AG09309 (cell line): ENCODE results near the gene STUB1.
"Not testable (repeated sequence)": the region's sequence is repeated elsewhere in the genome, so short reads cannot be mapped to it uniquely, and the experiment has no call there.

Source experiments
- DNase-seq: peaks from one replicate; pipeline ENCODE4 v3.0.0-alpha.2; 2010; ENCODE audit warnings: low read depth
- H3K4me3 ChIP-seq: 2 replicates; pipeline ENCODE4 v1.5.1; 2011; ENCODE audit warnings: mild to moderate bottlenecking, low read depth, low read length, moderate library complexity; ENCODE audit not compliant: control insufficient read depth
- CTCF ChIP-seq: IDR thresholded peaks from 2 replicates; pipeline ENCODE4 v1.5.1; 2011; ENCODE audit warnings: mild to moderate bottlenecking, low read depth, low read length, inconsistent platforms; ENCODE audit not compliant: insufficient read depth, control insufficient read depth; ENCODE audit errors: missing control alignments

Gene STUB1

DNA sequence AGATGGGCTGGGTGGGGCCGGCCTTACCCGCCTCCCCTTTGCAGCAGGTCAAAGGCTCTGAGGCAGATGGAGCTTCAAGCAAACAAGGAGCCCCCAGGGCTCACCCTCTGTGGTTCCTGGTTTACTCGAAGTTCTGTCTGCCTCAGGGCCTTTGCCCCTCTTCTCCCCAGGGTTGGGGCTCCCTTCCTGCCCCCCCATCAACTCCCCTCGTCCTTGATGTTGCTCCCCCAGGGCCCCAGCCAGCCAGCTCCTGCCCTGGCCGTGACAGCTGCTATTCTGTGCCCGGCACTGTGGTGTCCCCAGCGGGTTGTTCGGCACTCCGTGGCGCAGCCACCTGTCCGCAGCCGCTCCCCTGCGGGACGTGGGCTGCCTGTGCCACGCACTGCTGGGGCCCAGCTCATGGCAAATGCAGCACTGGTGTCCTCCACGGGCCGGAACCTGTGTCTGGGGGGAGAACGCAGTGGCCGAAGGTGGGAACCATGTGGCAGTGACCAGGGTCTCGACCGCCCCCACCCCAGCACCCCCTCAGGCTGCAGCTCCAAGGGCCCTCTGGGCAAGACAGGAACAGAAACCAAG is 30.4 kb downstream of the STUB1 start:
- DNase-seq, result no peak
- H3K4me3 ChIP-seq, result no peak overlapping the region
- TF ChIP-seq CTCF, result no peak

GRCh38 chr16:711084-711483 is 30.9 kb downstream of the STUB1 start:
- no peak for TF ChIP-seq CTCF
- H3K4me3 ChIP-seq, result no peak overlapping the region
- no peak for DNase-seq

DNA sequence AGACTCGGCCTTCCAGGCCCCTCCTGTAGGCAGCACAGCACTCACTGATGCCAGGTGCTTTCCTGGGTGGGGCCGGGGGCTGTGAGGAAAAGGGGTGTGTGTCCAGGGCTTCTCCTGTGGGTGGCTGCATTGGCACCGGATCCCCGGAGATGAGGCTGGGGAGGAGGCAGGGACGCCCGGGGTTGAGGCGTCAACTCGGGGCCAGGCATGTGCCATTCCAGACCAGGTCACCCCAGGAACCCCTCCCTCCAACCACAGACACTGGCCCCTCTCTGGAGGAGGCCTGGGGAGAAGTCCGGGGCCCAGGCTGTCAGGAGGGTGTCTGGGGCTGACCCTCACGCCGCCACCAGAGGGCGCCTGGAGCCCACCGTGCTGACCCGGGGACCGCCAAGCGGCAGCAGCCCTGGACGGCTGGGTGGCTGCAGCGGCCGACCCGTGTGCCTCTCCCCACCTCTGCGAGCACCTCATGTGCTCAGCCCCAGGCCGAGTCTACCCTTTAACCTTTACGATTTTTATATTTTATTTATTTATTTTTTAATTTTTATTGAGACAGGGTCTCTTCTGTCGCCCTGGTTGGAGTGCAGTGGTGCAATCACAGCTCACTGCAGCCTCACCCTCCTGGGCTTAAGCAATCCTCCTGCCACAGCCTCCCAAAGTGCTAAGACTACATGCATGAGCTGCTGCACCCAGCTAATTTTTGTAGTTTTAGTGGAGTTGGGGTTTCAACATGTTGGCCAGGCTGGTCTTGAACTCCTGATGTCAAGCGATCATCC is 31.5 kb downstream of the STUB1 start:
- peak; percentile 86 for TF ChIP-seq CTCF
- no peak overlapping the region for H3K4me3 ChIP-seq
- DNase-seq, result no peak

GRCh38 chr16:712740-713250 is 32.6 kb downstream of the STUB1 start:
- peak; percentile 81 for DNase-seq
- not testable (repeated sequence) for H3K4me3 ChIP-seq

DNA sequence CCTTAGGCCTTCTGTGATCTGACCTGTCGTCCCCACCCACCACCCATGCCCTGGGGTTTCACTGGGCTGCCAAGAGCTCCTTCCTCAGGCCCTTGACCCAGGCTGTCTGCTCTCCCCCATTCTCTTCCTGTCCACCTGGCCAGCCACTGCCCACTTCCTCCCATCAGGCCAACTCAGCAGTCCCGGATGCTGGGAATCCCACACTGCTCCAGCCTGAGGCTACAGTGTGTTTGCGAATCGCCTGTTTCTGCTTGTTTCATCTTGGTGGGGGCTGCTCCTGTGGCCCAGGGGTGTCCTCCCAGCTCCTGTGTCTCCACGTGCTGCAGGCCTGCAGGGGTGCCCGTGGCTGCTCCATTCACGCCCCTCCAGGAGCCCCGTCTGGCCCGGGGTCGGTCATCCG is 33.9 kb downstream of the STUB1 start:
- no peak for TF ChIP-seq CTCF
- H3K4me3 ChIP-seq, result no peak overlapping the region
- DNase-seq, result no peak

More at GRCh38 chr16:712740-713250, 32.6 kb downstream of the STUB1 start:
- TF ChIP-seq CTCF, result peak; percentile 61

GRCh38 chr16:714558-715476 is 34.6 kb downstream of the STUB1 start, which contains the start of gene METRN:
Gene METRN (plus strand): TSS chr16:715118. CDS start chr16:715290, 172 bp downstream.
- H3K4me3 ChIP-seq, result peak within 1 kb of the TSS; percentile 54
- no peak for DNase-seq
- TF ChIP-seq CTCF, result no peak
